ENCODE data around the gene FGF6. TPM values are rescaled to one million over a fixed set of nuclear protein-coding genes. Genes with fewer than 3 reads are reported as not detected.
A peak's percentile ranks its signal among the peaks of the same experiment; 100 is the strongest.

Gene FGF6, protein sequence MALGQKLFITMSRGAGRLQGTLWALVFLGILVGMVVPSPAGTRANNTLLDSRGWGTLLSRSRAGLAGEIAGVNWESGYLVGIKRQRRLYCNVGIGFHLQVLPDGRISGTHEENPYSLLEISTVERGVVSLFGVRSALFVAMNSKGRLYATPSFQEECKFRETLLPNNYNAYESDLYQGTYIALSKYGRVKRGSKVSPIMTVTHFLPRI
- total RNA-seq, result not detected in 2 replicates
- long read RNA-seq, result 0 reads

DNA sequence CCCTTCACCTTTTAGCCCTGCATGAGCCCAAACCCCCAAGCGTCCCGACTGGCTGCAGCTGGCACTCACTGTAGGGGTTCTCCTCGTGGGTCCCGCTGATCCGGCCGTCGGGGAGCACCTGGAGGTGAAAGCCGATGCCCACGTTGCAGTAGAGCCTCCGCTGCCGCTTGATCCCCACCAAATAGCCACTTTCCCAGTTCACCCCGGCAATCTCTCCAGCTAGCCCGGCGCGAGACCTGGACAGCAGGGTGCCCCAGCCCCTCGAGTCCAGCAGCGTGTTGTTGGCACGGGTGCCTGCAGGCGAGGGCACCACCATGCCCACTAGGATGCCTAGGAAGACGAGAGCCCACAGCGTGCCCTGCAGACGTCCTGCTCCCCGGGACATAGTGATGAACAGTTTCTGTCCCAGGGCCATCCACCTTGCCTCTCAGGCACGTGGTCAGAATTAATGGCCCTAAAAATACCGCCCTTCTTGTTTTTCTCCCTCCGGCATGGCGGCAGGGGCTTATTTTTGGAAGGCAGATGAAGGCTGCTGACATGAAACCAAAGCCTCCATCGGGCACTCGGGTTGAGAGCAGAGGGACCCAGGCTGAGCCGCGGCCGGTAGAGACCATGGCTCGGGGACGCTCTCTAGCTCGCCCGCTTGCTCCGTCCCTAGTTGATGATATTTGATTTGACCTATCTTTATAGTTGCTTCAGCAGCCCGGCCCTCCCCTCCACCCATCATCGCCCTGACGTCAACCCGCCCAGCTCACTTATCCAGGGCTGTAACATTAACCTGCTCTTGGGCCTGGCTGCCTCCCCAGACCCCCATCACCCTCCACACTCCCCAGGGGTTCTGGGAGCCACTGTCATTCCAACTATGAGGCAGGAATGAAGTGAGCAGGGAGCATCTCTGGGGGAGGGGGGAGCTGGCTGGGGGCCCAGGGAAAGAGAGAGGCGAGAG, at the start of gene FGF6:
Gene FGF6 (minus strand): TSS at position 660 of the 946 bp plus-strand sequence. CDS start 245 bp downstream, at position 415.
- DNase-seq (ENCODE audit: low spot score, unreplicated experiment), result peak; percentile 9
- peaks cover 3% of the 10 kb centered on the region for H3K4me1 Mint-ChIP-seq (ENCODE audit: low read depth)
- H3K4me3 Mint-ChIP-seq (ENCODE audit: low read depth), result no peak within 1 kb of the TSS
- peaks cover 66% of the 10 kb centered on the region for H3K27me3 Mint-ChIP-seq
- H3K27ac Mint-ChIP-seq, result no peak within 1 kb of the TSS
- H3K9me3 Mint-ChIP-seq (ENCODE audit: low read depth), result no peaks in the 10 kb centered on the region
- no peak for TF ChIP-seq CTCF (IDR thresholded peaks at IDR 0.05; ENCODE audit: unreplicated experiment)
- no peaks in the 10 kb centered on the region for H3K36me3 Mint-ChIP-seq (ENCODE audit: insufficient read depth)

DNA sequence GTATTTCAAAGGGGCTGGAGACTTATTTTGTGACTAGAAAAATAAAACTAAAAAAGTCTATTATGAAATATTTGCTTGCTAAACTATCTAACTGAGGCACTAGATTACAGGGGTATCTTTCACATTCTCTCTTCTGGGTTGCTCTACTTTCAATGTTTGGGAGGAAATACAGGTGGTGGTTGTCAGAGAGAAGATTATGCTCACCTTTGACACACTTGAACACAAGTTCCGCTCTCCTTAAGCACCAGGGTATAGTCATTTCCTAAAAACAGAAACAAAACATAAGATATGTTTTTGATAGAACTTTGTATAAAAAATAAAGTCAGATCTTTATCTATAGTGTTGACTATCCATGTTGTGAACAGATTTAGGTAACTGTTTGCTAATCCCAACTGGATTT, 45.4 kb upstream of the FGF6 start:
- Mint-ChIP-seq H3K27ac (no peak overlapping the region), H3K4me1 (ENCODE audit: low read depth) (peaks cover 2% of the 10 kb centered on the region), H3K4me3 (ENCODE audit: low read depth) (no peak overlapping the region), H3K36me3 (ENCODE audit: insufficient read depth) (peaks cover 12% of the 10 kb centered on the region), H3K9me3 (ENCODE audit: low read depth) (no peaks in the 10 kb centered on the region), H3K27me3 (no peaks in the 10 kb centered on the region)
- TF ChIP-seq CTCF (IDR thresholded peaks at IDR 0.05; ENCODE audit: unreplicated experiment), result no peak
- no peak for DNase-seq (ENCODE audit: low spot score, unreplicated experiment)

DNA sequence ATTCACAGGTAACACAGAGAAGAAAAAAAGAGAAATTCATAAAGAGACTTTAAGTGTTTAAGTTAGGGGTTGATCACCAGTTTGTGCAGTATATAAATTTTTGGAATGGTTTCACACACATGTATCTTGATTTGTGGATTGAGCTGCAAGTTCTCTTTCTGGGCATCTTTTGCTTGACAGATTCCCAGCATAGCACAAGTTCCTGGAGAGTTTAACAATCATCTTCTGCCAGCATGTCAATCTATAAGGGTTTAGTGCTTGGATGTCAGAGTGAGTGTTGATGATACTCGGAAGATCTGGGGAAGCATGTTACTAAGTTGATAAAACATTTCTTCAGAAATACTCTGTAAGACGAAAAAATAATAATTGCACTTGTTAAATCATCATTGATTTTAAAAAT, 43.9 kb upstream of the FGF6 start:
- Mint-ChIP-seq H3K4me1 (ENCODE audit: low read depth) (peaks cover 2% of the 10 kb centered on the region), H3K4me3 (ENCODE audit: low read depth) (no peak overlapping the region), H3K9me3 (ENCODE audit: low read depth) (no peaks in the 10 kb centered on the region), H3K27ac (no peak overlapping the region), H3K27me3 (no peaks in the 10 kb centered on the region), H3K36me3 (ENCODE audit: insufficient read depth) (peaks cover 11% of the 10 kb centered on the region)
- DNase-seq (ENCODE audit: low spot score, unreplicated experiment), result no peak
- no peak for TF ChIP-seq CTCF (IDR thresholded peaks at IDR 0.05; ENCODE audit: unreplicated experiment)

GRCh38 chr12:4486980-4487379, 41.4 kb upstream of the FGF6 start:
- H3K36me3 Mint-ChIP-seq (ENCODE audit: insufficient read depth), result peaks cover 8% of the 10 kb centered on the region
- H3K27ac Mint-ChIP-seq, result no peak overlapping the region
- H3K27me3 Mint-ChIP-seq, result peaks cover 4% of the 10 kb centered on the region
- no peak overlapping the region for H3K4me3 Mint-ChIP-seq (ENCODE audit: low read depth)
- H3K4me1 Mint-ChIP-seq (ENCODE audit: low read depth), result peaks cover 2% of the 10 kb centered on the region
- TF ChIP-seq CTCF (IDR thresholded peaks at IDR 0.05; ENCODE audit: unreplicated experiment), result no peak
- DNase-seq (ENCODE audit: low spot score, unreplicated experiment), result no peak
- no peaks in the 10 kb centered on the region for H3K9me3 Mint-ChIP-seq (ENCODE audit: low read depth)

DNA sequence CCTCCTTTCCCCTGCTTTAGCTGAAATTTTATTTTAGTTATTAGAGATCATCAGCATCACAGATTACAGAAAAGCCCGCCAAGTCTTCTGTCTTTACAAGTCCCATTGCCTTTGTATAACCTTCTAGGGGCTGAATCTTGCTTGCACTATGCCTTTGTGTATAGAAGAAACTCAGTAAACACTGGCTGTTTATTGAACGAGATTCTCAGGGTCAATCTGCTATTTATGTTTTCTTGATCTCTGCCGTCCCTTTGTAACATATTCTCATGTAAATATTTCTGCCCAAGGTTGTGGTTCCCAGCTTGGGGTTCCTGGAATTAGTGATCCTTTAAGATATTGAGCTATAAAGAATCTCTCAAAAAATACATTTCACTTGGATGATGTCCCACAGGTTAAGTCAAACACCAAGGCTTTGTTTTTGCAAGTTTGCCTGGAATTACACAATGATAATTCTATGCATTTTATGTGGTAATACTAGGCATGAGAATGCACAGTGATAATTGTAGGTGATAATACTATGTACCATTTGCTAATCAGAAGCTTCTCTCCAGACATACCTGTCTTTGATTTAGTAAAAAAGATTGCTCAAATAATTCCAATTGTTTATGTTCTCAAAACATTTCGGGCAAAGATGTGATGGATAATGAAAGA, 40.6 kb upstream of the FGF6 start:
- peaks cover 2% of the 10 kb centered on the region for H3K4me1 Mint-ChIP-seq (ENCODE audit: low read depth)
- H3K27ac Mint-ChIP-seq, result no peak overlapping the region
- DNase-seq (ENCODE audit: low spot score, unreplicated experiment), result no peak
- H3K27me3 Mint-ChIP-seq, result peaks cover 4% of the 10 kb centered on the region
- H3K4me3 Mint-ChIP-seq (ENCODE audit: low read depth), result no peak overlapping the region
- H3K36me3 Mint-ChIP-seq (ENCODE audit: insufficient read depth), result peaks cover 8% of the 10 kb centered on the region
- H3K9me3 Mint-ChIP-seq (ENCODE audit: low read depth), result no peaks in the 10 kb centered on the region
- no peak for TF ChIP-seq CTCF (IDR thresholded peaks at IDR 0.05; ENCODE audit: unreplicated experiment)

All from progenitor cell of endocrine pancreas (in vitro differentiated cells).